ENCODE results near the gene HK3.

Gene HK3

GRCh38 chr5:176866707-176867310, 32.3 kb downstream of the HK3 start:
- peak; percentile 66 for DNase-seq

- no peak for DNase-seq
These were observed 33.2 kb downstream of the HK3 start for GRCh38 chr5:176865964-176866363.

- DNase-seq, result no peak
These were observed 34.4 kb downstream of the HK3 start for GRCh38 chr5:176864755-176865154.

GRCh38 chr5:176863765-176864098, 35.4 kb downstream of the HK3 start:
- no peak for DNase-seq

GRCh38 chr5:176863041-176863764, 35.9 kb downstream of the HK3 start:
- no peak for DNase-seq

- DNase-seq, result no peak
These were observed 36.7 kb downstream of the HK3 start for GRCh38 chr5:176862330-176862995.

- no peak for DNase-seq
These were observed 37.9 kb downstream of the HK3 start for GRCh38 chr5:176861276-176861675.

GRCh38 chr5:176860381-176860780, 38.8 kb downstream of the HK3 start:
- DNase-seq, result no peak

- DNase-seq, result no peak
These were observed 39.2 kb downstream of the HK3 start for GRCh38 chr5:176859916-176860315.

- no peak for DNase-seq
These were observed 41.3 kb downstream of the HK3 start for GRCh38 chr5:176857894-176858273.

GRCh38 chr5:176857216-176857893, 41.8 kb downstream of the HK3 start:
- DNase-seq, result no peak

- DNase-seq, result no peak
These were observed 42.4 kb downstream of the HK3 start for GRCh38 chr5:176856746-176857145.

- DNase-seq, result no peak
These were observed 43.5 kb downstream of the HK3 start for GRCh38 chr5:176855598-176855997.

GRCh38 chr5:176854164-176854563, 45.0 kb downstream of the HK3 start:
- DNase-seq, result no peak

GRCh38 chr5:176853151-176853778, 45.9 kb downstream of the HK3 start:
- DNase-seq, result no peak

- peak; percentile 65 for DNase-seq
These were observed 47.1 kb downstream of the HK3 start for GRCh38 chr5:176851871-176852658.

GRCh38 chr5:176851380-176851779, 47.8 kb downstream of the HK3 start:
- no peak for DNase-seq

- no peak for DNase-seq
These were observed 48.5 kb downstream of the HK3 start for GRCh38 chr5:176850371-176851245.

GRCh38 chr5:176849611-176850227, 49.4 kb downstream of the HK3 start:
- DNase-seq, result peak; percentile 42

GRCh38 chr5:176848651-176849050, 50.5 kb downstream of the HK3 start:
- DNase-seq, result no peak

- DNase-seq, result peak; percentile 15
These were observed 51.3 kb downstream of the HK3 start for GRCh38 chr5:176847726-176848290.

Data from NCI-H146 (cell line).